Lower leg skin (tissue), 4 donors: ENCODE results near the gene DIP2C. TPM values are rescaled to one million over a fixed set of nuclear protein-coding genes. Genes with fewer than 3 reads are reported as not detected.

Experiments used
- DNase-seq, 2 donors: peaks; one replicate each; pipeline ENCODE4 v3.0.0-alpha.2; 2019; ENCODE audit warnings: low spot score in 2 of 2
- H3K4me3 ChIP-seq: fragments of 200-600 bp; sonication (generic); 2 replicates; pipeline ENCODE4 v1.5.1; 2017; ENCODE audit warnings: mild to moderate bottlenecking, low read depth; ENCODE audit not compliant: poor library complexity, severe bottlenecking
- CTCF ChIP-seq, 3 donors: fragments of 450-650 bp; IDR thresholded peaks; one replicate each; pipeline ENCODE4 v1.5.1; 2016; ENCODE audit warnings: antibody characterized with exemption in 3 of 3, mild to moderate bottlenecking in 3 of 3, moderate library complexity in 2 of 3
- POLR2A ChIP-seq, 2 donors: fragments of 450-650 bp; IDR thresholded peaks; one replicate each; pipeline ENCODE4 v1.6.1; 2016 to 2017; ENCODE audit warnings: antibody characterized with exemption in 2 of 2, mild to moderate bottlenecking in 1 of 2, moderate library complexity in 1 of 2
- WGBS, 2 donors: methylation state at CpG; one replicate each; pipeline ENCODE4 v1.1.5; 2018; 5-methylcytosine and 5-hydroxymethylcytosine counted together
- intact Hi-C: fragments of 100-400 bp; cut with DNase I; formaldehyde crosslinking; loops from one replicate; pipeline ENCODE4 v1.15.0; 2023; ENCODE audit warnings: low total_unique reads
- total RNA-seq, 4 donors: library from RNA; depleted of rRNA; stranded (reverse); fragments of >200 nt; gene quantifications; one replicate each; pipeline ENCODE4 v1.1.0, GENCODE V29; 2016

Gene DIP2C
- total RNA-seq, 4 donors from 2014 or later: 6.2 to 14.7 (median 10.6) TPM

GRCh38 chr10:625751-626711 is 63.4 kb downstream of the DIP2C start:
- H3K4me3 ChIP-seq: no peak overlapping the region
- WGBS, 2 donors: 91 to 92% methylated on average over 21 of the region's 21 CpGs
- no peak for TF ChIP-seq POLR2A (IDR thresholded peaks at IDR 0.05)
- TF ChIP-seq CTCF (IDR thresholded peaks at IDR 0.05): no peak
- intact Hi-C loops: no loop called here
- DNase-seq: no peak

DNA sequence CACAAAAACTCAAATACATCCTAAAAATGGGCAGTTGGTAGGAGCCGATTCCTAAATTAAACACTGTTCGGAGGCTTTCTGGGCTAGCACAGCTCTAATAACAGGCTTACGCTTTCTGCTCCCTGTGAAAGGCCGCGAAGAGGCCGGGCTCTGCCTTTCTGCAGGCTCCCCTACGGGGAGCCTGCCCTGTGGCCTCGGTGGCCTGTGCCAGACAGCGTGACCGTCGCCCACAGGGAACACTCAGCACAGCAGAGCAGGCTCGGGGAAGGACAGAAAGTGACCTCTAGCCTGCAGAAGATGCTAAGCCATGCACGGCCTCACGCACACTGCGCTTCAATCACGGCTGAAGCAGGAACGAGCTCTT is 64.2 kb downstream of the DIP2C start:
- TF ChIP-seq CTCF (IDR thresholded peaks at IDR 0.05) (no peak), POLR2A (IDR thresholded peaks at IDR 0.05) (no peak)
- intact Hi-C loops: no loop called here
- no peak overlapping the region for H3K4me3 ChIP-seq
- DNase-seq: no peak
- WGBS, 2 donors: 51 to 60% methylated on average over 17 of the region's 17 CpGs

- DNase-seq: peak; percentile 68 to 93
- TF ChIP-seq CTCF (IDR thresholded peaks at IDR 0.05): no peak
- TF ChIP-seq POLR2A (IDR thresholded peaks at IDR 0.05): no peak
- intact Hi-C loops: no loop called here
- no peak overlapping the region for H3K4me3 ChIP-seq
- WGBS, 2 donors: 63 to 65% methylated on average over 28 to 34 of the region's 35 CpGs
These were observed 64.7 kb downstream of the DIP2C start for GRCh38 chr10:624605-625332.

DNA sequence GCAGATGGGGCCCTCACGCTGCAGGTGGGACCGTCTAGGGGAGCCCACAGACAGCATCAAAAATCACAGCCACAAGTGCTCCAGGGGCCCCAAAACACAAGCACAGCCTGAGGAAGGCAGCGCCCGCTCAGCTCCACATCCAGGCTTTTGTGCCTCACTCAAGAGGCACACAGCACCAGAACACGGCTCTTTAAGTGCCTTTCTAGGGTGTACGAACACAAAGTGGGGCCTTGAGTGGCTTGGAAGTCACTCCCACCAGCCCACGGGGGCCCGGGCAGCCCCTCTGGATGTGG is 65.2 kb downstream of the DIP2C start:
- H3K4me3 ChIP-seq: no peak overlapping the region
- no peak for DNase-seq
- intact Hi-C loops: no loop called here
- no peak for TF ChIP-seq CTCF (IDR thresholded peaks at IDR 0.05)
- TF ChIP-seq POLR2A (IDR thresholded peaks at IDR 0.05): no peak
- 60 to 72% methylated on average over 3 to 6 of the region's 8 CpGs for WGBS, 2 donors

DNA sequence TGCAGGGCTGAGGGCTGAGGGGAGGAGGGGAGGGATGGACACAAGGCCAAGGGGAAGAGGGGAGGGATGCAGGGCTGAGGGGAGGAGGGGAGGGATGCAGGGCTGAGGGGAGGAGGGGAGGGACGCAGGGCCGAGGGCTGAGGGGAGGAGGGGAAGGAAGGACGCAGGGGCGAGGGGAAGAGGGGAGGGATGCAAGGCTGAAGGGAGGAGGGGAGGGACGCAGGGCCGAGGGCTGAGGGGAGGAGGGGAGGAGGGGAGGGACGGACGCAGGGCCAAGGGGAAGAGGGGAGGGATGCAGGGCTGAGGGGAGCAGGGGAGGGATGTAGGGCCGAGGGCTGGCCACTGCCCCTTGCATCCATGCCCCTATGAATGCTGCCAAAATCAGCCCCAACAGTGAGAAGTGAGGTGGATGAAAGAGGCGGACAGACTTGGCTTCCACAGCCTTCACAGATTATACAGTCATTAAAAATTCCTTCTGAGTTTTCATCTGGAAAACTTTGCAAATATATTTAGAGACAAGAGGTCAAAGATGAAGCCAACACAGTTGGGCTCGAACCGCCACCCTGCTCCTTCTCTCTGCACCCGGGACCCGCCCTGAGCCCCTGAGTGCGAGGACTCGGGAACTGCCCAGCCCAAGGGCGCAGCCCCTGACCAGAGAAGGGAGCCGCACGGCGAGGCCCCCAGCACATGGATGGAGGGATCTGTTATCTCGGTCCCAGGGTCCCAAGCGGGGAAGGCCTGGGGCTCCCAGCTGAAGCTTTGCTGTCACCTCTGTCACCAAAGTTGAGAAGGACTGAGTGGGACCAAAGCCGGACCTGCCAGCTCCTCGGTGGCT is 65.8 kb downstream of the DIP2C start:
- no peak for DNase-seq
- TF ChIP-seq CTCF (IDR thresholded peaks at IDR 0.05) (no peak), POLR2A (IDR thresholded peaks at IDR 0.05) (no peak)
- intact Hi-C loops: no loop called here
- WGBS, 2 donors: 68 to 70% methylated on average over 14 to 24 of the region's 24 CpGs
- H3K4me3 ChIP-seq: no peak overlapping the region
